GM18520 (cell line): Measurements from ENCODE around the gene ARHGAP4.

Source experiments
- ATAC-seq: cut with Tn5 transposase; IDR thresholded peaks from one replicate; pipeline ENCODE4 v1.9.1; 2021; ENCODE audit not compliant: unreplicated experiment

The ARHGAP4 gene

GRCh38 chrX:153908219-153908860 is 17.7 kb downstream of the ARHGAP4 start:
- ATAC-seq, result no peak

- ATAC-seq, result no peak
Observed at GRCh38 chrX:153907456-153907855, 18.6 kb downstream of the ARHGAP4 start.

- ATAC-seq, result no peak
Observed at GRCh38 chrX:153906126-153906917, 19.7 kb downstream of the ARHGAP4 start.

- ATAC-seq, result no peak
Observed at GRCh38 chrX:153905481-153906095, 20.5 kb downstream of the ARHGAP4 start.

- no peak for ATAC-seq
Observed at GRCh38 chrX:153903991-153904957, 21.8 kb downstream of the ARHGAP4 start, which contains the start of gene AVPR2. AVPR2 (plus strand) TSS chrX:153904673; CDS start chrX:153905146, 473 bp downstream.

GRCh38 chrX:153903238-153903980 is 22.7 kb downstream of the ARHGAP4 start:
- no peak for ATAC-seq

- ATAC-seq, result no peak
Observed at GRCh38 chrX:153902385-153902784, 23.7 kb downstream of the ARHGAP4 start.

- ATAC-seq, result no peak
Observed at GRCh38 chrX:153901753-153902140, 24.3 kb downstream of the ARHGAP4 start.

GRCh38 chrX:153900831-153901752 is 25.0 kb downstream of the ARHGAP4 start:
- ATAC-seq, result no peak

- no peak for ATAC-seq
Observed at GRCh38 chrX:153897899-153898298, 28.2 kb downstream of the ARHGAP4 start.

- no peak for ATAC-seq
Observed at GRCh38 chrX:153889123-153889522, 36.9 kb downstream of the ARHGAP4 start.

- no peak for ATAC-seq
Observed at GRCh38 chrX:153888344-153888743, 37.7 kb downstream of the ARHGAP4 start.

- no peak for ATAC-seq
Observed at GRCh38 chrX:153887385-153887784, 38.7 kb downstream of the ARHGAP4 start.

- ATAC-seq, result no peak
Observed at GRCh38 chrX:153886915-153887314, 39.1 kb downstream of the ARHGAP4 start.

- no peak for ATAC-seq
Observed at GRCh38 chrX:153885968-153886903, 39.8 kb downstream of the ARHGAP4 start, which contains the start of gene L1CAM. L1CAM (minus strand) TSS chrX:153886173; CDS start chrX:153875836, 10,337 bp downstream.

GRCh38 chrX:153885208-153885787 is 40.8 kb downstream of the ARHGAP4 start:
- ATAC-seq, result no peak

GRCh38 chrX:153884590-153884989 is 41.5 kb downstream of the ARHGAP4 start:
- no peak for ATAC-seq
